HL-60 (cell line): ENCODE results near the gene PRDM16.

Experiments used
- DNase-seq, 2 experiments: peaks; one replicate each; pipeline ENCODE4 v3.0.0-alpha.2; 2010 to 2020; ENCODE audit warnings: low read depth in 1 of 2, low spot score in 1 of 2
- H3K27ac ChIP-seq: fragments of 250-450 bp; sonication (Bioruptor Pico); replicated peaks from 2 replicates; pipeline ENCODE4 v1.5.1; 2020; ENCODE audit warnings: mild to moderate bottlenecking, moderate library complexity
- H3K27me3 ChIP-seq: fragments of 250-450 bp; sonication (Bioruptor Pico); 2 replicates; pipeline ENCODE4 v1.5.1; 2021; ENCODE audit warnings: mild to moderate bottlenecking, moderate library complexity; ENCODE audit not compliant: insufficient read depth, poor library complexity, severe bottlenecking
- H3K4me3 ChIP-seq: replicated peaks from 2 replicates; pipeline ENCODE4 v1.5.1; 2011; ENCODE audit warnings: mild to moderate bottlenecking, control low read depth, low read length; ENCODE audit not compliant: insufficient read depth
- CTCF ChIP-seq: IDR thresholded peaks from one replicate; pipeline ENCODE4 v1.5.1; 2011; ENCODE audit warnings: low read length, control low read depth, inconsistent platforms; ENCODE audit not compliant: insufficient read depth
- GABPA ChIP-seq: IDR thresholded peaks from 2 replicates; pipeline ENCODE4 v1.6.1; 2012; ENCODE audit warnings: low read depth
- POLR2AphosphoS5 ChIP-seq: IDR thresholded peaks from 2 replicates; pipeline ENCODE4 v1.6.1; 2012; ENCODE audit warnings: low read depth
- REST ChIP-seq: IDR thresholded peaks from 2 replicates; pipeline ENCODE4 v1.6.1; 2012; ENCODE audit warnings: low read depth; ENCODE audit not compliant: insufficient replicate concordance
- SPI1 ChIP-seq: IDR thresholded peaks from 2 replicates; pipeline ENCODE4 v1.6.1; 2012; ENCODE audit warnings: low read depth, mild to moderate bottlenecking, borderline replicate concordance

Gene PRDM16

GRCh38 chr1:3444298-3444697 lies 375.3 kb downstream of the PRDM16 start:
- Histone ChIP-seq H3K27me3 (no peaks in the 10 kb centered on the region), H3K27ac (no peak overlapping the region), H3K4me3 (no peak overlapping the region)
- TF ChIP-seq SPI1 (no peak), REST (no peak), POLR2AphosphoS5 (no peak), GABPA (no peak), CTCF (no peak)
- DNase-seq: no peak

GRCh38 chr1:3444736-3445135 lies 375.7 kb downstream of the PRDM16 start:
- Histone ChIP-seq H3K27me3 (no peaks in the 10 kb centered on the region), H3K4me3 (no peak overlapping the region), H3K27ac (no peak overlapping the region)
- TF ChIP-seq CTCF: no peak
- no peak for TF ChIP-seq REST
- TF ChIP-seq POLR2AphosphoS5: no peak
- no peak for TF ChIP-seq SPI1
- no peak for TF ChIP-seq GABPA
- DNase-seq: no peak

- no peak overlapping the region for H3K4me3 ChIP-seq
- no peak for DNase-seq
- peaks cover 23% of the 10 kb centered on the region for H3K27me3 ChIP-seq
- no peak overlapping the region for H3K27ac ChIP-seq
- no peak for TF ChIP-seq CTCF
- TF ChIP-seq POLR2AphosphoS5: no peak
- no peak for TF ChIP-seq REST
- TF ChIP-seq GABPA: no peak
- no peak for TF ChIP-seq SPI1
These were observed 381.3 kb downstream of the PRDM16 start for GRCh38 chr1:3450202-3450863.
